GM12878 (cell line): ENCODE data around the gene TRNT1. TPM values are rescaled to one million over a fixed set of nuclear protein-coding genes. Genes with fewer than 3 reads are reported as not detected.

Experiments
- ATAC-seq: fragments of 200-7000 bp; cut with Tn5 transposase; 3 replicates; pipeline ENCODE4 v1.9.1; 2020; ENCODE audit warnings: mild to moderate bottlenecking, moderate library complexity
- BruUV-seq: library from RNA; stranded (reverse); fragments of 400-500 nt; replicated peaks from 2 replicates; lab custom pipeline; 2021; lab: Mats Ljungman, UMichigan
- CTCF ChIA-PET: fragments of 300-600 bp; sonication (Branson Sonifier 250); formaldehyde crosslinking; extraction: SDS; loops from one replicate; lab custom pipeline; 2021; ENCODE audit warnings: inconsistent platforms; lab: Yijun Ruan, JAX
- POLR2A ChIA-PET: fragments of 350-600 bp; formaldehyde crosslinking; extraction: SDS; loops from one replicate; lab custom pipeline; 2021; ENCODE audit warnings: inconsistent platforms; lab: Charles Lee
- RAD21 ChIA-PET: fragments of 300-600 bp; sonication (Branson Sonifier 250); formaldehyde crosslinking; loops from one replicate; lab custom pipeline; 2023; ENCODE audit warnings: antibody characterized with exemption; ENCODE audit not compliant: unreplicated experiment; lab: Charles Lee
- SMC1A ChIA-PET: fragments of 300-600 bp; sonication (Branson Sonifier 250); formaldehyde crosslinking; loops from one replicate; lab custom pipeline; 2023; ENCODE audit not compliant: unreplicated experiment, uncharacterized antibody; lab: Charles Lee
- DNase-seq: peaks from one replicate; pipeline ENCODE4 v3.0.0-alpha.2; 2011; ENCODE audit warnings: low read depth, low spot score
- FAIRE-seq: peaks from 3 replicates; lab custom pipeline; 2011; peaks lifted over from hg19 to GRCh38; lab: Jason Lieb, UNC
- H2AFZ ChIP-seq: 2 replicates; pipeline ENCODE4 v1.6.0; 2011; ENCODE audit warnings: low read depth, low read length, control low read depth; ENCODE audit not compliant: control insufficient read depth
- H3K27ac ChIP-seq: 2 replicates; pipeline ENCODE4 v1.5.1; 2011; ENCODE audit warnings: control low read depth; ENCODE audit not compliant: control insufficient read depth, insufficient read depth
- H3K27me3 ChIP-seq, 2 experiments: replicated peaks in 1 of 2; 2 replicates each; pipeline versions ENCODE4 v1.6.0 to v1.6.1; 2011; ENCODE audit warnings: low read length in 1 of 2; ENCODE audit not compliant: control insufficient read depth in 2 of 2, insufficient read depth in 2 of 2
- H3K36me3 ChIP-seq, 2 experiments: 2 replicates each; pipeline ENCODE4 v1.5.1; 2011; ENCODE audit warnings: low read length in 1 of 2; ENCODE audit not compliant: control insufficient read depth in 2 of 2, insufficient read depth in 2 of 2
- H3K4me1 ChIP-seq: 2 replicates; pipeline ENCODE4 v1.6.1; 2011; ENCODE audit warnings: mild to moderate bottlenecking, low read length, moderate library complexity, mixed read lengths; ENCODE audit not compliant: control insufficient read depth, insufficient read depth
- H3K4me2 ChIP-seq: 2 replicates; pipeline ENCODE4 v1.6.0; 2011; ENCODE audit warnings: control low read depth; ENCODE audit not compliant: control insufficient read depth, insufficient read depth
- H3K4me3 ChIP-seq: fragments of 200-600 bp; sonication (generic); 2 replicates; pipeline ENCODE4 v1.5.1; 2016
- H3K79me2 ChIP-seq: 2 replicates; pipeline ENCODE4 v1.6.0; 2011; ENCODE audit warnings: low read length; ENCODE audit not compliant: control insufficient read depth, insufficient read depth
- H3K9ac ChIP-seq: 2 replicates; pipeline ENCODE4 v1.8.0; 2011; ENCODE audit warnings: low read length, control low read depth, mixed read lengths; ENCODE audit not compliant: control insufficient read depth, insufficient read depth
- H3K9me3 ChIP-seq: replicated peaks from 3 replicates; pipeline ENCODE4 v1.5.1; 2011; ENCODE audit warnings: mild to moderate bottlenecking, low read length; ENCODE audit not compliant: control insufficient read depth, insufficient read depth
- H4K20me1 ChIP-seq: 2 replicates; pipeline ENCODE4 v1.6.0; 2011; ENCODE audit not compliant: control insufficient read depth, insufficient read depth
- BHLHE40 ChIP-seq, 2 experiments: fragments of 450-650 bp in 1 of 2; IDR thresholded peaks; 2 replicates each; pipeline ENCODE4 v1.6.1; 2011 to 2017; ENCODE audit warnings: low read depth in 2 of 2, borderline replicate concordance in 1 of 2, improper control_type of control experiment in 1 of 2, low read length in 1 of 2, mild to moderate bottlenecking in 1 of 2
- CBX5 ChIP-seq: sonication (generic); IDR thresholded peaks from 2 replicates; pipeline ENCODE4 v1.6.1; 2016; ENCODE audit warnings: low read depth, moderate library complexity, mild to moderate bottlenecking, inconsistent platforms
- CHD2 ChIP-seq: IDR thresholded peaks from 2 replicates; pipeline ENCODE4 v1.6.1; 2011; ENCODE audit warnings: low read depth, low read length, improper control_type of control experiment, borderline replicate concordance
- CREB1 ChIP-seq: IDR thresholded peaks from 2 replicates; pipeline ENCODE4 v1.6.1; 2012; ENCODE audit warnings: low read depth, mild to moderate bottlenecking, inconsistent platforms
- EED ChIP-seq: sonication (generic); IDR thresholded peaks from 2 replicates; pipeline ENCODE4 v1.6.1; 2016; ENCODE audit warnings: antibody characterized with exemption, low read depth
- EP300 ChIP-seq, 2 experiments: fragments of 150-350 bp in 1 of 2; IDR thresholded peaks; 2 replicates each; pipeline ENCODE4 v1.6.1; 2011 to 2012; ENCODE audit warnings: low read depth in 2 of 2, low read length in 2 of 2, borderline replicate concordance in 1 of 2, improper control_type of control experiment in 1 of 2, inconsistent platforms in 1 of 2; ENCODE audit not compliant: control insufficient read depth in 1 of 2
- ESRRA ChIP-seq: IDR thresholded peaks from 2 replicates; pipeline ENCODE4 v1.6.1; 2012; ENCODE audit warnings: mild to moderate bottlenecking, low read length, improper control_type of control experiment
- JUND ChIP-seq: IDR thresholded peaks from 2 replicates; pipeline ENCODE4 v1.6.1; 2012; ENCODE audit warnings: low read depth, mild to moderate bottlenecking, low read length, improper control_type of control experiment, moderate library complexity
- MEF2B ChIP-seq: fragments of 450-650 bp; IDR thresholded peaks from 2 replicates; pipeline ENCODE4 v1.6.1; 2018; ENCODE audit warnings: mild to moderate bottlenecking, moderate library complexity; ENCODE audit not compliant: partially characterized antibody, poor library complexity, severe bottlenecking
- MTA2 ChIP-seq: fragments of 450-650 bp; IDR thresholded peaks from 2 replicates; pipeline ENCODE4 v1.6.1; 2016; ENCODE audit warnings: low read depth, mild to moderate bottlenecking, moderate library complexity
- SIX5 ChIP-seq: IDR thresholded peaks from 2 replicates; pipeline ENCODE4 v1.6.1; 2011; ENCODE audit warnings: mild to moderate bottlenecking, low read depth, low read length, moderate library complexity; ENCODE audit not compliant: severe bottlenecking
- SMARCA5 ChIP-seq: fragments of 450-650 bp; IDR thresholded peaks from 2 replicates; pipeline ENCODE4 v1.6.1; 2017; ENCODE audit warnings: mild to moderate bottlenecking
- SPI1 ChIP-seq: IDR thresholded peaks from 2 replicates; pipeline ENCODE4 v1.6.1; 2011; ENCODE audit warnings: low read depth, mild to moderate bottlenecking, low read length, moderate library complexity, borderline replicate concordance; ENCODE audit not compliant: insufficient read depth
- SRF ChIP-seq, 2 experiments: IDR thresholded peaks; 2 replicates each; pipeline ENCODE4 v1.6.1; 2011; ENCODE audit warnings: low read depth in 2 of 2, low read length in 2 of 2, mild to moderate bottlenecking in 1 of 2, moderate library complexity in 1 of 2
- TBL1XR1 ChIP-seq: IDR thresholded peaks from 2 replicates; pipeline ENCODE4 v1.6.1; 2012; ENCODE audit warnings: low read depth, low read length, improper control_type of control experiment
- ZNF217 ChIP-seq: fragments of 450-650 bp; IDR thresholded peaks from 2 replicates; pipeline ENCODE4 v1.6.1; 2017; ENCODE audit warnings: antibody characterized with exemption, mild to moderate bottlenecking
- ZNF384 ChIP-seq: IDR thresholded peaks from 2 replicates; pipeline ENCODE4 v1.6.1; 2012; ENCODE audit warnings: low read depth, mild to moderate bottlenecking, low read length, improper control_type of control experiment, borderline replicate concordance
- WGBS: methylation state at CpG from one replicate; pipeline ENCODE4 v1.1.6; 2016; ENCODE audit warnings: low lambda C conversion rate; ENCODE audit not compliant: insufficient replicate concordance, insufficient coverage; ENCODE audit errors: missing lambda C conversion rate; 5-methylcytosine and 5-hydroxymethylcytosine counted together
- in situ Hi-C: fragments of 300-500 bp; cut with MboI; formaldehyde crosslinking; loops from 9 replicates; pipeline ENCODE4 v1.14.3; 2018; ENCODE audit warnings: mixed read lengths
- intact Hi-C: fragments of 100-400 bp; cut with micrococcal nuclease; formaldehyde crosslinking; loops from one replicate; pipeline ENCODE4 v1.14.2; 2022; ENCODE audit not compliant: unreplicated experiment
- polyA plus RNA-seq, 11 experiments: library from polyadenylated mRNA; depleted of rRNA in 4 of 11; unstranded in 6 of 11; stranded (reverse) in 5 of 11; fragments of >200 nt; fragmentation: Nextera tagmentation in 4 of 11; fragmentation: Illumina TruSeq in 1 of 11; extraction: Ambion mirVana in 4 of 11; extraction: Trizol in 1 of 11; gene quantifications; 1 replicate in 1 of 11; 2 replicates in 10 of 11; pipeline versions ENCODE4 v1.2.1 to v1.2.3, GENCODE V29; 2011 to 2016; ENCODE audit warnings: inconsistent platforms in 2 of 11, missing spikeins in 2 of 11, low read depth in 1 of 11
- total RNA-seq, 4 experiments: library from RNA; depleted of rRNA in 3 of 4; stranded (reverse); fragments of >200 nt in 3 of 4; fragmentation: Illumina TruSeq in 1 of 4; extraction: Trizol in 1 of 4; gene quantifications; 2 replicates each; pipeline versions ENCODE4 v1.2.1 to v1.2.3, GENCODE V29; 2013 to 2021
- TF ChIP-seq, protein P1 (sequence below): fragments of 450-650 bp; IDR thresholded peaks from 2 replicates; pipeline ENCODE4 v1.6.1; 2017; ENCODE audit warnings: low read depth, mild to moderate bottlenecking, moderate library complexity
- TF ChIP-seq, protein P2 (sequence below): IDR thresholded peaks from 2 replicates; pipeline ENCODE4 v1.6.1; 2012; ENCODE audit warnings: low read length, inconsistent platforms
- TF ChIP-seq, protein P3 (sequence below): fragments of 450-650 bp; IDR thresholded peaks from 2 replicates; pipeline ENCODE4 v1.6.1; 2016; ENCODE audit warnings: mild to moderate bottlenecking

Gene TRNT1
- total and polyA plus RNA-seq, 10 of the 15 experiments (the other 5 are each of a cell fraction or from before 2014, with no cell fraction given) = 28.6 to 54.9 (median 36.6) TPM

DNA sequence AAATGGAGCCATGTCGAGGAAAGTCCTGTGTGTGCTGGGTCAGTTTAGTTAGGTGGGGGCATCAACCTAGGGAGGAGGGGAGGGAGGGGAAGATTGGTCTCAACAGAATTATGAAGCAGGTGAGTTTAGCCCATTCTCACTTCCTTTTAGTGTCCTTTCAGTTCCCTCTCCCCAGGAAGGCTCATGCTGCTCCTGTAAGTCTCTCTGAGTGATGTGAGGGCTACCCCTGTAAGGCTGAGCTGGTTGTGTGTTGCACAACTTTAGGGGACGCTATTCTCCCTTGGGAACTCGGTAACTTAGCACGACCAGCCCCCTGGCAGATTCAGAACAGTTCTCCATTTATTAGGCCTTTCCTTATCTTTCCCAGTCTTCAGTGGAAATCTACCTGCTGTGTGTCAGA, 37.7 kb upstream of the TRNT1 start:
- BruUV-seq = no TSS peak
- SMC1A ChIA-PET = interaction anchor here (0.8 to 1.4 kb wide), 3 partner anchors 9 to 41 kb away, joined by 3 to 4 read pairs (median 3); no protein-coding TSS in a partner anchor
- Histone ChIP-seq H3K4me3 (no peak overlapping the region), H3K4me2 (peak overlapping the region; percentile 26), H3K27ac (no peak overlapping the region), H4K20me1 (no peaks in the 10 kb centered on the region), H3K4me1 (peaks cover 22% of the 10 kb centered on the region), H3K9me3 (no peaks in the 10 kb centered on the region; the same call in 2 of the 3 replicates), H3K9ac (no peak overlapping the region), H3K79me2 (no peaks in the 10 kb centered on the region), H2AFZ (no peak overlapping the region), H3K27me3 (no peaks in the 10 kb centered on the region), H3K36me3 (no peaks in the 10 kb centered on the region)
- RAD21 ChIA-PET = no interaction called here
- intact Hi-C loops = loop anchor here (2.0 kb wide), 1 partner anchor 38 kb away; the partner anchor contains the start of gene TRNT1
- FAIRE-seq (peak; percentile 76), ATAC-seq (peak; percentile 99), DNase-seq (peak; percentile 71)
- POLR2A ChIA-PET = no interaction called here
- in situ Hi-C loops = no loop called here
- 2% methylated on average over 4 of the region's 4 CpGs for WGBS
- CTCF ChIA-PET = interaction anchor here (1.1 to 1.7 kb wide), 2 partner anchors 83 to 167 kb away, joined by 3 read pairs; no protein-coding TSS in a partner anchor
- peak; percentile 71 for TF ChIP-seq MTA2
- TF ChIP-seq EED = peak; percentile 68
- TF ChIP-seq CBX5 = 0 out of 2 replicates have a peak, but pooled peaks have one; percentile 49
- peak; percentile 30; the same call in 1 of the 2 replicates for TF ChIP-seq SMARCA5
- TF ChIP-seq, protein P1, sequence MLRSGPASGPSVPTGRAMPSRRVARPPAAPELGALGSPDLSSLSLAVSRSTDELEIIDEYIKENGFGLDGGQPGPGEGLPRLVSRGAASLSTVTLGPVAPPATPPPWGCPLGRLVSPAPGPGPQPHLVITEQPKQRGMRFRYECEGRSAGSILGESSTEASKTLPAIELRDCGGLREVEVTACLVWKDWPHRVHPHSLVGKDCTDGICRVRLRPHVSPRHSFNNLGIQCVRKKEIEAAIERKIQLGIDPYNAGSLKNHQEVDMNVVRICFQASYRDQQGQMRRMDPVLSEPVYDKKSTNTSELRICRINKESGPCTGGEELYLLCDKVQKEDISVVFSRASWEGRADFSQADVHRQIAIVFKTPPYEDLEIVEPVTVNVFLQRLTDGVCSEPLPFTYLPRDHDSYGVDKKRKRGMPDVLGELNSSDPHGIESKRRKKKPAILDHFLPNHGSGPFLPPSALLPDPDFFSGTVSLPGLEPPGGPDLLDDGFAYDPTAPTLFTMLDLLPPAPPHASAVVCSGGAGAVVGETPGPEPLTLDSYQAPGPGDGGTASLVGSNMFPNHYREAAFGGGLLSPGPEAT = peak; percentile 42; the same call in 1 of the 2 replicates
- TF ChIP-seq MEF2B = peak; percentile 66
- no peak for TF ChIP-seq ZNF384
- TF ChIP-seq BHLHE40 (IDR thresholded peaks at IDR 0.05; ENCODE audit: borderline replicate concordance in 1 of 2, low read depth in 2 of 2, low read length in 1 of 2) = peak in 1 of 2 experiments; percentile 39; a peak in 1 of 4 replicates
- TF ChIP-seq ESRRA = no peak
- peak in 1 of 2 experiments; percentile 92; a peak in 2 of 4 replicates for TF ChIP-seq EP300 (IDR thresholded peaks at IDR 0.05; ENCODE audit: borderline replicate concordance in 1 of 2, control insufficient read depth in 1 of 2, low read depth in 2 of 2, low read length in 2 of 2)
- TF ChIP-seq, protein P2, sequence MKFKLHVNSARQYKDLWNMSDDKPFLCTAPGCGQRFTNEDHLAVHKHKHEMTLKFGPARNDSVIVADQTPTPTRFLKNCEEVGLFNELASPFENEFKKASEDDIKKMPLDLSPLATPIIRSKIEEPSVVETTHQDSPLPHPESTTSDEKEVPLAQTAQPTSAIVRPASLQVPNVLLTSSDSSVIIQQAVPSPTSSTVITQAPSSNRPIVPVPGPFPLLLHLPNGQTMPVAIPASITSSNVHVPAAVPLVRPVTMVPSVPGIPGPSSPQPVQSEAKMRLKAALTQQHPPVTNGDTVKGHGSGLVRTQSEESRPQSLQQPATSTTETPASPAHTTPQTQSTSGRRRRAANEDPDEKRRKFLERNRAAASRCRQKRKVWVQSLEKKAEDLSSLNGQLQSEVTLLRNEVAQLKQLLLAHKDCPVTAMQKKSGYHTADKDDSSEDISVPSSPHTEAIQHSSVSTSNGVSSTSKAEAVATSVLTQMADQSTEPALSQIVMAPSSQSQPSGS = peak; percentile 69; the same call in 1 of the 2 replicates
- peak; percentile 62; the same call in 1 of the 2 replicates for TF ChIP-seq TBL1XR1
- TF ChIP-seq JUND = no peak
- peak in 1 of 2 experiments; percentile 46; a peak in 1 of 4 replicates for TF ChIP-seq SRF (IDR thresholded peaks at IDR 0.05; ENCODE audit: low read depth in 2 of 2, low read length in 2 of 2)
- TF ChIP-seq ZNF217 = 0 out of 2 replicates have a peak, but pooled peaks have one; percentile 44
- TF ChIP-seq SIX5 = no peak
- TF ChIP-seq SPI1 = peak; percentile 99
- TF ChIP-seq, protein P3, sequence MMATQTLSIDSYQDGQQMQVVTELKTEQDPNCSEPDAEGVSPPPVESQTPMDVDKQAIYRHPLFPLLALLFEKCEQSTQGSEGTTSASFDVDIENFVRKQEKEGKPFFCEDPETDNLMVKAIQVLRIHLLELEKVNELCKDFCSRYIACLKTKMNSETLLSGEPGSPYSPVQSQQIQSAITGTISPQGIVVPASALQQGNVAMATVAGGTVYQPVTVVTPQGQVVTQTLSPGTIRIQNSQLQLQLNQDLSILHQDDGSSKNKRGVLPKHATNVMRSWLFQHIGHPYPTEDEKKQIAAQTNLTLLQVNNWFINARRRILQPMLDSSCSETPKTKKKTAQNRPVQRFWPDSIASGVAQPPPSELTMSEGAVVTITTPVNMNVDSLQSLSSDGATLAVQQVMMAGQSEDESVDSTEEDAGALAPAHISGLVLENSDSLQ = peak; percentile 43; the same call in 1 of the 2 replicates
- TF ChIP-seq CREB1 = 0 out of 2 replicates have a peak, but pooled peaks have one; percentile 11
- peak; percentile 49; the same call in 1 of the 2 replicates for TF ChIP-seq CHD2
